Stimulated activated CD8-positive, alpha-beta memory T cell treated with anti-CD3 and anti-CD28 coated beads, Interleukin-15, amount 100 ng/mL, for 4 hours (primary cell): Measurements from ENCODE around the gene BUD13.
A peak's percentile ranks its signal among the peaks of the same experiment; 100 is the strongest.
"Not testable (repeated sequence)": the region's sequence is repeated elsewhere in the genome, so short reads cannot be mapped to it uniquely, and the experiment has no call there.

ENCODE experiments used
- DNase-seq, 2 donors: peaks; one replicate each; pipeline ENCODE4 v3.0.0-alpha.2; 2020; ENCODE audit warnings: low read depth in 2 of 2

Gene BUD13, protein sequence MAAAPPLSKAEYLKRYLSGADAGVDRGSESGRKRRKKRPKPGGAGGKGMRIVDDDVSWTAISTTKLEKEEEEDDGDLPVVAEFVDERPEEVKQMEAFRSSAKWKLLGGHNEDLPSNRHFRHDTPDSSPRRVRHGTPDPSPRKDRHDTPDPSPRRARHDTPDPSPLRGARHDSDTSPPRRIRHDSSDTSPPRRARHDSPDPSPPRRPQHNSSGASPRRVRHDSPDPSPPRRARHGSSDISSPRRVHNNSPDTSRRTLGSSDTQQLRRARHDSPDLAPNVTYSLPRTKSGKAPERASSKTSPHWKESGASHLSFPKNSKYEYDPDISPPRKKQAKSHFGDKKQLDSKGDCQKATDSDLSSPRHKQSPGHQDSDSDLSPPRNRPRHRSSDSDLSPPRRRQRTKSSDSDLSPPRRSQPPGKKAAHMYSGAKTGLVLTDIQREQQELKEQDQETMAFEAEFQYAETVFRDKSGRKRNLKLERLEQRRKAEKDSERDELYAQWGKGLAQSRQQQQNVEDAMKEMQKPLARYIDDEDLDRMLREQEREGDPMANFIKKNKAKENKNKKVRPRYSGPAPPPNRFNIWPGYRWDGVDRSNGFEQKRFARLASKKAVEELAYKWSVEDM

DNA sequence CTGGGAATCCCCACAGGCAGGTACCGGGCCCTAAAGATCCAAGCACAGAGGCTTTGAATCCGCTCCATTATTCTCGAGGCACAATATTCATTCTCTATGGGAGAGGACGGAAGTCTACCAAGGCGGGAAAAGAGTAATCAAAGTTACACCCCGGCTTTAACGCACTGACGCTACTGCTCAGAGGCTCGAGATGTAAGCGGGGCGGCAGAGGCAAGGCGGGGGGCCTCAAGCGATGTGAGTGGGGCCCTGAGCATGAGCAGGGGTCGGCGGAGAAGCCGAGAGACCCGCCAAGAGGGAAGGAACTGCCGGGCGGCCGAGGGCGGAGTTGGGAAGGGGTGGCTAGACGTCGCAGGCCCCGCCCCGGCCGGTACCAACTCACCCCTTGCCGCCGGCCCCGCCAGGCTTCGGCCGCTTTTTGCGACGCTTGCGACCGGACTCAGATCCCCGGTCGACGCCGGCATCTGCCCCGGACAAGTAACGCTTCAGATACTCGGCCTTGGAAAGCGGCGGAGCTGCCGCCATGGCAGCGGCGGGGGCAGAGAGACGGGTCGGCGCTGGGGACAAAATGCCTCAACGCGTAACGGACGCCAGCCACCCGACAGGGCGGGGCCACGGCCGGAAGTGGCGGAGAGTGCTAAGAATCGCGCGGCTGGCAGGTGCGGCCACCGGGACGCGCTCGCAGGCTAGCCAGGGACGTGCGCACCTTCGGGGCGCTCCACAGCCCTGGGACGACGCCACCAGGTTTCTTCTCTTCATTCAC lies at the start of gene BUD13:
Gene BUD13, minus strand, starts transcription at position 545 of the 760 bp plus-strand sequence. Its CDS starts 23 bp downstream, at position 522.
- DNase-seq = peak; percentile 82 to 88

GRCh38 chr11:116822575-116822974 lies 49.8 kb upstream of the BUD13 start:
- DNase-seq = no peak

- DNase-seq = no peak
Measured at GRCh38 chr11:116821050-116821918, 48.5 kb upstream of the BUD13 start.

DNA sequence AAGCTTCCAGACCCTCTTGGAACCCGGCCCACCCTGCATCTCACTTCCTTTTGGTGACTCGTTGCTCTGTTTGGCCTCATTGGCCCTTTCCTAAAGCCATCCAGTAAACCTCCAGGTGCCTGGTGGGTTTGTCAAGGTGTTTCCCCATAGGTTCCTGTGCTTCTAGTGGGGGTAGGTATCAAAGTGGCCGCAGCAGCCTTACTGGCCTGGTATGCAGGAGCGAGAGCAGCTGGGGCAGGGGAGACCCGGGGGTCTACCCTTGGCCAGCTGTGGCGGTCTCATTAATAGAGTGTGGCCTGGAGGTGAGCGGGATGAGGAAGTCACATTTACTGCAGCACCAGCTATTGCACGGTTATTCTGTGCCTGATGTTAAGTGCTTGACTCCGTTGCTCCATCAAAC lies 46.3 kb upstream of the BUD13 start:
- no peak for DNase-seq

DNA sequence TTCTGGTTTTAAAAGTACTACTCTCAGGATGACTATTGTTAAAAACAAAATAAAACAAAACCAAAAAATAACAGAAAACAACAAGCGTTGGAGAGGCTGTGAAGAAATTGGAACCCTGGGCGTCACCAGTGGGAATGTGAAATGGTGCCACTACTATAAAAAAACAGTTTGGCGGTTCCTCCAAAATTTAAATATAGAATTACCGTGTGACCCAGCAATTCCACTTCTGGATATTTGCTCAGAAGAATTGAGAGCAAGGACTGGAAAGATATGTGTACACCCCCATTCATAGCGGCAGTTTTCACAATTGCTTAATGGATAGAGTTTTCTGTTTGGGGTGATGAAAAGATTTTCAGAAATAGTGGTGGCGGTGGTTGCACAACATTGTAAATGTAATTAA lies 41.7 kb upstream of the BUD13 start:
- no peak for DNase-seq

- no peak for DNase-seq
Measured at GRCh38 chr11:116813781-116814471, 41.1 kb upstream of the BUD13 start.

DNA sequence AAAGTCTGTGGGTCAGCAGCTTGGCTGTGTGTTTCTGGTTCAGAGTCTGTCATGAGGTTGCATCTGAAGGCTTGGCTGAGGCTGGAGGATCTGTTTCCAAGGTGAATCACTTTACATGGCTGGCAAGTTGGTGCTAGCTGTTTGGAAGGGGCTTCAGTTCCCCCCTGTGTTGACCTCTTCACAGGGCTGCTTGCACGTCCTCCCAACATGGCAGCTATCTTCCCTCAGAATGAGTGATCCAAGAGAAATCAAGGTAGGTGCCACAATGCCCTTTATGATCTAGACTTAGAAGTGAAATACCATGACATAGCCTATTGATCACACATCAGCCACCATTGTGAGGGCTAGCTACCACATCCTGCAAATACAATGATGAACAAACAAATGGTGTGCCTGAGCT lies 40.4 kb upstream of the BUD13 start:
- no peak for DNase-seq

- DNase-seq = no peak
Measured at GRCh38 chr11:116812109-116812508, 39.3 kb upstream of the BUD13 start.

GRCh38 chr11:116811194-116811593 lies 38.4 kb upstream of the BUD13 start:
- no peak for DNase-seq

DNA sequence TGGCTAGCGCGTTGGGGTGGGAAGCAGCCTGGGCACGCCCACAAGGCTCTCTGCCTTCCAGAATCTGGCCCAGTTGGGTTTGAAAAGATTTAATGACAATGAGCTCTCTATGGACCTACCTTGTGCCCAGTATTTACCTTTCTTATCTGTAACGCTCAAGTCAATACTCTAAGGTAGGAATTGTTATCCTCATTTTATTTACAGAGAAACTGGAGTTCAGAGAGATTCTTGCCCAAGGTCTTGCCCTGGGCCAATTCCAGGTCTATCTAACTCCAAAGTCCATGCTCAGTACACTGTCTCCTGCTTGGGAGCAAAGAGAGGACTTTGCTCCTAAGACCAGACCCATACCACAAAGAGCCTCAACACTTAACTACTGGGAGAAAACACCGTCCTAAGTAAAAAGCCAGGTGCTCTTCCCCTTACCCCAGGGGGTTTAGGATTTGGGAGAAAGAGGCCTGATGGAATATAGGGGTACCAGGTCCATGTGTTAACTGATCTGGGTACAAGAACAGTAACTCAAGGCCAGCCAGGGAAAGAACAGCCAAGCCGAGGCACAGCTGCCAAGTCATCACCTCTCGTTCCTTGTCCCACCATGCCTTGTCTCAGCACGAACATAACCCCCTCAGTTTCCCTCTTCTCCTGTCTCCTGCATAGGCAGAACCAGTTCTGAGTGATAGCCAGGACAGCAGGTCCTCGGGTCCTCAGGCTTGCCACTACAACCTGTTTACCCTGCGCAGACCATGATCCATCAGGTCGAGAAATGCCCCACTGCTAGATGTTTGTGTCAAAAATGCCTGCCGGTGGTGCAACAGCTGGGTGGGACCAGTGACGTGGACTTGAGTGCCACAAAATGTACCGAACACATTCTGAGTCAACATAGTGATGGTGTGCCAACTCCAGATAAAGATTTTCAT lies 35.7 kb upstream of the BUD13 start:
- no peak for DNase-seq

DNA sequence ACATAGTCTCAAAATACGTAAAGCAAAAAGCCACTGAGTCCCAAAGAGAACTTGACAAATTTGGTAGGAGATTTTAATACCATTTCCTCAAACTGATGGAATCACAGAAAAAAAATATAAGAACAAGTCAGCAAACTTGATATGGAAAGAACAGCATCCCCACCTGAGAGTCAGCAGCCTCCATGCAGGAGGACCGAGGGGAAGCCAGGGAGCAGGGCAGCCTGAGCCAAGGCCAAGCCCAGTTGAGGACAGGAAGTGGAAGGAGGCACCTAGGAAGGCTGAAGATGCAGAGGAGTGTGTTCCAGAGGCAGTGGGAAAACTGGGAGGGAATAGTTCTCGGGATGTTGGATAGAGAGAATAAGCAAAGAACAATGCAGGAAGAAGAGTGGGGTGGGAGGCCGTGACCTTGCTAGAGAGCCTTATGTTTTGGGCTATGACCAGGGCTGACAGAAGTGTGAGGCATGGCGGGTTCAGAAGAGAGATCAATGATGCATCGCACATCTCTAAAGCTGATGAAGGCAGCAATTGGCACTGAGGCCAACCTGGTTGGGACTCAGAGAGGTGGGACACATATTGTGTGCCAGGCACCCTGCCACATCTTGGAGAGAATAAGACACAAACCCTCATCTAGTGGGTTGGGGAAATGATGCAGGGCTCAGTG lies 34.9 kb upstream of the BUD13 start:
- no peak for DNase-seq

GRCh38 chr11:116804001-116804400 lies 31.2 kb upstream of the BUD13 start:
- no peak for DNase-seq

DNA sequence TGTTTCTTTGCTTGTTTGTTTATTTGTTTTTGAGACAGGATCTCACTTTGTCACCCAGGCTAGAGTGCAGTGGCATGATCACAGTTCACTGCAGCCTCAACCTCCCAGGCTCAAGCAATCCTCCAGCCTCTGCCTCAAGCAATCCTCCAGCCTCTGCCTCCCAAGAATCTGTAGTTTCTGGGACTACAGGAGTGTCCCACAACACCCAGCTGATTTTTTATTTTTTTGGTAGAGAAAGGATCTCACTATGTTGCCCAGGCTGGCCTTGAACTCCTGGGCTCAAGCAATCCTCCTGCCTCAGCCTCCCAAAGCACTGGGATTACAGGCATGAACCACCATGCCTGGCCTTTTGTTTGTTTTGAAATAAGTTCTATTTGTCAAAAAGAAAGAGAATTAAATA lies 28.9 kb upstream of the BUD13 start:
- DNase-seq = not testable (repeated sequence)

- DNase-seq = no peak
Measured at GRCh38 chr11:116800610-116801009, 27.8 kb upstream of the BUD13 start.

DNA sequence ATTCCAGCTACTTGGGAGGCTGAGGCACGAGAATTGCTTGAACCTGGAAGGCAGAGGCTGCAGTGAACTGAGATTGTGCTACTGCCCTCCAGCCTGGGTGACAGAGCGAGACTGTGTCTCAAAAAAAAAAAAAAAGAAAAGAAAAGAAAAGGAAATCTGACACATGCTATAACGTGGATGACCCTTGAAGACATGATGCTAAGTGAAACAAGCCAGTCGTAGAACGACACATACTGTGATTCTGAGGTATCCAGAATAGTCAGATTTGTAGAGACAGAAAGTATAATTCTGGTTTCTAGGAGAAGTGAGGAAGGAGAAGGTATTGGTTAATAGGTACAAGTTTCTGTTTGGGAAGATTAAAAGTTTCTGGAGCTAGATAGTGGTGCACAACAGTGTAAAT lies 25.6 kb upstream of the BUD13 start:
- DNase-seq = no peak

DNA sequence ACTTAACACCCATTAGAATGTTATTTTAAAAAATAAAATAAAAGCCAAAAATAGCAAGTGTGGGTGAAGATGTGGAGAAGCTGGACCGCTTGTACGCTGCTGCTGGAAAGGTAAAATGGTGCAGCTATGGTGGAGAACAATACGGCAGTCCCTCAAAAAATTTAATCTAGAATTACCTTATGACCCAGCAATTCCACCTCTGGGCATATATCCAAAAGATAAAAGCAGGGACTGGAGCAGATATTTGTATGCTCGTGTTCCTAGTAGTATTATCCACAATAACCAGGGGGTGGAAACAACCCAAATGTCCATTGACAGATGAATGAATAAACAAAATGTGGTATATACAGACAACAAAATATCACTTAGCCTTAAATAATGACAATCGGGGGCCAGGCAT lies 25.0 kb upstream of the BUD13 start:
- no peak for DNase-seq

DNA sequence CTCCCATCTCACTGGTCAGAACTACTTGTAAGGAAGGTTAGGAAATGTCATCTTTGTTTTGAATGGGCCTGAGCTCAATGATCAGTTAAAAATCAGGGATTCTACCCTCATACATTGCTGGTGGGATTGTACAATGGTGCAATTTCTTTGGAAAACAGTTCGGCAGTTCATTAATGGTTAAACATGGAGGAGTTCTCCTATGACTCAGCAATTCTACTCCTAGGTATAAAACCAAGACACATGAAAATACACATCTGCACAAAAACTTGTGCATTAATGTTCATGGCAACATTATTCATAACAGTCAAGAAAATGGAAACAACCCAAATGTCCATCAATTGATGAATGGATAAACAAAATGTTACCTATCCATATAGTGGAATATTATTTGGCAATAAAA lies 23.8 kb upstream of the BUD13 start:
- no peak for DNase-seq

DNA sequence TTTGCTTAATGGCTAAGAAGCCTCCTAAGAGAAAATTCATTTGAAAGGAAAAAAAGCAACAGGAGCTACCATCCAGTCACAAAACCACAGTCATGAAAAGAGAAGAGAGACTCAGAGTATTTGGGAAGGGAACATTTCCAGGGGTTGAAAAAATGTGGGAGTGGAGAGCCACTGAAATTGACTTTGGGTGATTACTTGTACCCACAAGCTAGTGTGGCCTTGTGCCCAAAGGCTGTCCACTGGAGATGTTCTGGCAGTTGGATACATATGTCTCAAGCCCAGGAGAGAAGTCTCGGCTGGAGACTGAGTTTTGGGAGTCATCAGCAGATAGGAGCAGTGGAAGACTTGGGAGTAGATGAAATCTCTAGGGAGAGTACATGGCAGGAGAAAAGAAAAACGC lies 22.1 kb upstream of the BUD13 start:
- no peak for DNase-seq

- no peak for DNase-seq
Measured at GRCh38 chr11:116793772-116794097, 20.9 kb upstream of the BUD13 start.
